Measurements from ENCODE around the gene NRSN2. TPM values are rescaled to one million over a fixed set of nuclear protein-coding genes. Genes with fewer than 3 reads are reported as not detected.

The NRSN2 gene
- total RNA-seq: 10 to 100 TPM; 12.1 to 32.3 (median 19.1) TPM
- 10 to 100 TPM; 31.1 to 53.9 TPM for polyA plus RNA-seq
- long read RNA-seq, donor 1, transcript NRSN2-204 (3 exons, 846 nt): major isoform, 5 of 17 reads
- long read RNA-seq, donor 1, partial matches to known transcripts: 8 of 17 reads
- long read RNA-seq, donor 1, other reads (novel, unspliced or antisense): 0 of 17 reads
- long read RNA-seq, donor 2, transcript NRSN2-202 (4 exons, 2,088 nt): major isoform, 9 of 17 reads
- long read RNA-seq, donor 2, partial matches to known transcripts: 1 of 17 reads
- long read RNA-seq, donor 2, other reads (novel, unspliced or antisense): 5 of 17 reads
- long read RNA-seq, donor 3, transcript NRSN2-202 (4 exons, 2,088 nt): major isoform, 5 of 28 reads
- long read RNA-seq, donor 3, partial matches to known transcripts: 2 of 28 reads
- long read RNA-seq, donor 3, other reads (novel, unspliced or antisense): 18 of 28 reads

GRCh38 chr20:346640-347316 is at the start of gene NRSN2:
Gene NRSN2, plus strand, starts transcription at chr20:347111. Its CDS starts 2,533 bp downstream, at chr20:349644.
- no peak for TF ChIP-seq CTCF (IDR thresholded peaks at IDR 0.05)
- peak within 1 kb of the TSS; percentile 84 to 97 (median 93) for H3K27ac ChIP-seq
- ATAC-seq (peak; percentile 65 to 80 (median 70)), DNase-seq (peak; percentile 69 to 70)
- 0 to 1% methylated on average over 49 to 50 of the region's 50 CpGs for WGBS, 2 donors
- H3K4me3 ChIP-seq: peak within 1 kb of the TSS; percentile 43 to 83 (median 72)
- peaks cover 0 to 14% (median 3%) of the 10 kb centered on the region in 11 donors for H3K9me3 ChIP-seq
- peaks cover 0 to 24% (median 0%) of the 10 kb centered on the region in 9 donors for H3K36me3 ChIP-seq
- intact Hi-C loops (cut with DNase I): loop anchor here in 2 of 10 donors (2.0 kb wide), 2 partner anchors 16 to 36 kb away; no protein-coding TSS in a partner anchor
- H3K27me3 ChIP-seq: no peaks in the 10 kb centered on the region
- H3K4me1 ChIP-seq: peaks cover 0 to 26% (median 14%) of the 10 kb centered on the region in 9 donors

GRCh38 chr20:297925-298775 is 48.8 kb upstream of the NRSN2 start:
- DNase-seq (peak; percentile 70 to 74), ATAC-seq (peak; percentile 47 to 69 (median 56))
- TF ChIP-seq CTCF (IDR thresholded peaks at IDR 0.05): no peak
- H3K9me3 ChIP-seq: no peaks in the 10 kb centered on the region
- 0% methylated on average over 59 to 75 of the region's 75 CpGs for WGBS, 2 donors
- H3K4me3 ChIP-seq: peak overlapping the region; percentile 70 to 96 (median 92)
- H3K27me3 ChIP-seq: no peaks in the 10 kb centered on the region
- peaks cover 0 to 4% (median 0%) of the 10 kb centered on the region in 9 donors for H3K36me3 ChIP-seq
- intact Hi-C loops (cut with DNase I): loop anchor here in 3 of 10 donors (1.0 to 2.0 kb wide), 2 partner anchors 27 kb away; partner anchors contain the start of gene SOX12 (in 3 of the 3)
- peaks cover 4 to 58% (median 47%) of the 10 kb centered on the region in 9 donors for H3K4me1 ChIP-seq
- H3K27ac ChIP-seq: peak overlapping the region; percentile 97 to 100 (median 99)

GRCh38 chr20:298776-299391 is 48.0 kb upstream of the NRSN2 start:
- no peak for ATAC-seq
- Histone ChIP-seq H3K9me3 (no peaks in the 10 kb centered on the region), H3K4me3 (peak overlapping the region; percentile 70 to 96 (median 92)), H3K27ac (peak overlapping the region in 9 of 10 donors; percentile 97 to 100 (median 99)), H3K27me3 (no peaks in the 10 kb centered on the region), H3K36me3 (peaks cover 0 to 4% (median 0%) of the 10 kb centered on the region in 9 donors), H3K4me1 (peaks cover 4 to 59% (median 47%) of the 10 kb centered on the region in 9 donors)
- DNase-seq: no peak
- TF ChIP-seq CTCF (IDR thresholded peaks at IDR 0.05): no peak
- intact Hi-C loops (cut with DNase I): loop anchor here in 2 of 10 donors (1.0 to 2.0 kb wide), 2 partner anchors 26 kb away; partner anchors contain the start of gene SOX12 (in 2 of the 2)
- WGBS, 2 donors: 4 to 6% methylated on average over 15 of the region's 15 CpGs
